Measurements from ENCODE around the gene PCBP2.
"Not testable (repeated sequence)": the region's sequence is repeated elsewhere in the genome, so short reads cannot be mapped to it uniquely, and the experiment has no call there.

The PCBP2 gene

GRCh38 chr12:53451661-53452158, at the start of gene PCBP2:
Gene PCBP2 (plus strand): TSS chr12:53452102. CDS start chr12:53454801, 2,699 bp downstream.
- peak; percentile 99 to 100 (median 99) for DNase-seq

- DNase-seq = not testable (repeated sequence)
Observed at GRCh38 chr12:53402351-53402750, 49.6 kb upstream of the PCBP2 start.

GRCh38 chr12:53402871-53403270, 49.0 kb upstream of the PCBP2 start:
- DNase-seq = no peak

- no peak for DNase-seq
Observed at GRCh38 chr12:53410951-53411350, 41.0 kb upstream of the PCBP2 start.

GRCh38 chr12:53413485-53414204, 38.3 kb upstream of the PCBP2 start:
- no peak for DNase-seq

- no peak for DNase-seq
Observed at GRCh38 chr12:53414756-53415417, 37.0 kb upstream of the PCBP2 start.

GRCh38 chr12:53415752-53416389, 36.0 kb upstream of the PCBP2 start:
- DNase-seq = peak in 2 of 3 experiments; percentile 36 to 79

- not testable (repeated sequence) for DNase-seq
Observed at GRCh38 chr12:53417291-53417816, 34.5 kb upstream of the PCBP2 start.

GRCh38 chr12:53418221-53418620, 33.7 kb upstream of the PCBP2 start:
- no peak for DNase-seq

- no peak for DNase-seq
Observed at GRCh38 chr12:53419756-53420155, 32.1 kb upstream of the PCBP2 start.

GRCh38 chr12:53422247-53422646, 29.7 kb upstream of the PCBP2 start:
- DNase-seq = not testable (repeated sequence)

GRCh38 chr12:53423597-53423996, 28.3 kb upstream of the PCBP2 start, which contains the start of gene AMHR2:
Gene AMHR2 (plus strand): TSS chr12:53423855. CDS start chr12:53423935, 80 bp downstream.
- no peak for DNase-seq

GRCh38 chr12:53424626-53425514, 27.0 kb upstream of the PCBP2 start:
- no peak for DNase-seq

- no peak for DNase-seq
Observed at GRCh38 chr12:53425515-53426150, 26.3 kb upstream of the PCBP2 start.

- no peak for DNase-seq
Observed at GRCh38 chr12:53427905-53428594, 23.9 kb upstream of the PCBP2 start.

- DNase-seq = no peak
Observed at GRCh38 chr12:53428741-53429140, 23.2 kb upstream of the PCBP2 start.

GRCh38 chr12:53430116-53430515, 21.8 kb upstream of the PCBP2 start:
- no peak for DNase-seq

GRCh38 chr12:53431187-53431586, 20.7 kb upstream of the PCBP2 start:
- DNase-seq = no peak

GRCh38 chr12:53435326-53435725, 16.6 kb upstream of the PCBP2 start:
- DNase-seq = not testable (repeated sequence)

- not testable (repeated sequence) for DNase-seq
Observed at GRCh38 chr12:53439582-53439981, 12.3 kb upstream of the PCBP2 start.
